BJ (cell line): ENCODE data around the gene UBASH3A. TPM values are rescaled to one million over a fixed set of nuclear protein-coding genes. Genes with fewer than 3 reads are reported as not detected.

ENCODE experiments used
- CTCF ChIA-PET: fragments of 350-600 bp; formaldehyde crosslinking; extraction: SDS; loops from one replicate; lab custom pipeline; 2021; ENCODE audit warnings: antibody characterized with exemption, inconsistent platforms; lab: Yijun Ruan, JAX
- POLR2A ChIA-PET: fragments of 300-600 bp; sonication (Branson Sonifier 250); formaldehyde crosslinking; extraction: SDS; loops from one replicate; lab custom pipeline; 2021; ENCODE audit warnings: antibody characterized with exemption; lab: Charles Lee
- DNase-seq: peaks from one replicate; pipeline ENCODE4 v3.0.0-alpha.2; 2011; ENCODE audit warnings: low read depth
- H3K27me3 ChIP-seq: 2 replicates; pipeline ENCODE4 v1.6.0; 2011; ENCODE audit warnings: low read length; ENCODE audit not compliant: control insufficient read depth, insufficient read depth
- H3K36me3 ChIP-seq: 2 replicates; pipeline ENCODE4 v1.5.1; 2011; ENCODE audit warnings: low read length; ENCODE audit not compliant: control insufficient read depth, insufficient read depth
- H3K4me3 ChIP-seq: 2 replicates; pipeline ENCODE4 v1.5.1; 2011; ENCODE audit warnings: low read depth, mild to moderate bottlenecking, control low read depth, low read length
- polyA plus RNA-seq: library from polyadenylated mRNA; depleted of rRNA; stranded (reverse); fragments of >200 nt; gene quantifications from 2 replicates; pipeline ENCODE4 v1.2.3, GENCODE V29; 2011
- TF ChIP-seq, protein P1 (sequence below): IDR thresholded peaks from 2 replicates; pipeline ENCODE4 v1.5.1; 2011; ENCODE audit warnings: low read depth, mild to moderate bottlenecking, control low read depth, inconsistent platforms, low read length, moderate library complexity; ENCODE audit not compliant: insufficient read depth

Gene UBASH3A
- polyA plus RNA-seq, 1 experiment = not detected

DNA sequence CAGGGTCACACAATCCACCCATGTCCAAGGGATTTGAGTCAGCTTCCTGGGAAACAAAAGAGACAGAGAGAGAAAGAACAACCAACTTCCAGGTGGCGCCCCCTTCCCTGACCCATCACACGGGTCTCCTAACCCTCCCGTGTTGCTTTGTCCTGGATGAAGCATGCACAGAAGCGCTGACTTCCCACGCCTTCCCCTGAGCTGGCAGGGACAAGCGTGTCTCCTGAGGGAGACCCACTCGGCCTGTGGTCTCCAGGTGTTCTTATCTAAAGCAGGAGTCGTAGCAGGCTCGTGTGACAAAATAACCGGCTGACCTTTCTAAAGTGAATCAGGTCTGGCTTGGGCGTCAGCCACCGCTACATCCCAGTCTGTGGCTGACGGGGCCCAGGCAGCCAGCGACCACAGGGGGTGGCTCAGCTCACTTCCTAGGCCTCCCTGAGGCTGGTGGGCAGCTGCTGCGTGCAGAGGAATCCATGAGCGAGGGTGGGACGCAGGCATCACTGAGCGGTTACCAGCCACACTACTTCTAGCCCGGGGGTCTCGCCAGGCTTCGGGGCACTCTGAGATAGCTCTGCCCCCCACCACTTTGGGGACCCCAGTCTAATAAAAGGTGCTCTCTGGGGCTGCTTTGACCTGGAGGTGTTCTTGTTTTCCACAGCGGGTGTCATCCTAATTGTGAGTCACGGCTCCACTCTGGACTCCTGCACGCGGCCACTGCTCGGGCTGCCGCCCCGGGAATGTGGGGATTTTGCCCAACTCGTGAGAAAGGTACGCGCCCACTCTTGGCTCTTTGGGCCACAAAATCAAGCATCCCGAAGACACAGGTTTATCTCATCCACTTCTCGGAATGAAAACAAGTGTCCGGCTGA, 40.4 kb downstream of the UBASH3A start:
- TF ChIP-seq, protein P1, sequence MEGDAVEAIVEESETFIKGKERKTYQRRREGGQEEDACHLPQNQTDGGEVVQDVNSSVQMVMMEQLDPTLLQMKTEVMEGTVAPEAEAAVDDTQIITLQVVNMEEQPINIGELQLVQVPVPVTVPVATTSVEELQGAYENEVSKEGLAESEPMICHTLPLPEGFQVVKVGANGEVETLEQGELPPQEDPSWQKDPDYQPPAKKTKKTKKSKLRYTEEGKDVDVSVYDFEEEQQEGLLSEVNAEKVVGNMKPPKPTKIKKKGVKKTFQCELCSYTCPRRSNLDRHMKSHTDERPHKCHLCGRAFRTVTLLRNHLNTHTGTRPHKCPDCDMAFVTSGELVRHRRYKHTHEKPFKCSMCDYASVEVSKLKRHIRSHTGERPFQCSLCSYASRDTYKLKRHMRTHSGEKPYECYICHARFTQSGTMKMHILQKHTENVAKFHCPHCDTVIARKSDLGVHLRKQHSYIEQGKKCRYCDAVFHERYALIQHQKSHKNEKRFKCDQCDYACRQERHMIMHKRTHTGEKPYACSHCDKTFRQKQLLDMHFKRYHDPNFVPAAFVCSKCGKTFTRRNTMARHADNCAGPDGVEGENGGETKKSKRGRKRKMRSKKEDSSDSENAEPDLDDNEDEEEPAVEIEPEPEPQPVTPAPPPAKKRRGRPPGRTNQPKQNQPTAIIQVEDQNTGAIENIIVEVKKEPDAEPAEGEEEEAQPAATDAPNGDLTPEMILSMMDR = no peak
- POLR2A ChIA-PET = no interaction called here
- no peak for DNase-seq
- H3K27me3 ChIP-seq = no peaks in the 10 kb centered on the region
- H3K36me3 ChIP-seq = no peaks in the 10 kb centered on the region
- CTCF ChIA-PET = no interaction called here
- no peak overlapping the region for H3K4me3 ChIP-seq

DNA sequence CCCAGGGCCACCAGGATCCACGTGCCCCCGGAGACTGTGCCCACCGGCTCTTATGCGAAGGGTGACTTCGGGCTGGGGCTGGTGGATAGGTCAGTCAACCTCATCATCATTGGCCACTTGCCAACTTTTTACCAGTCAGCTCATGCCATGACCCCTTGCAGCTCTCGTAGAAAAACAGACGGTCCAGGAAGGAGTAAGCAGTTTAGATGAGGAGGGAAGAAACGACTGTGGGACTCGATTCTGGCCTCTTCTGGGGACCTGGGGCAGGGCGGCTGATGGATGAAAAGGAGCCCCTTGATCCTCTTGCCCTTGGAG, 41.0 kb downstream of the UBASH3A start:
- H3K36me3 ChIP-seq = no peaks in the 10 kb centered on the region
- H3K27me3 ChIP-seq = no peaks in the 10 kb centered on the region
- TF ChIP-seq, protein P1 = no peak
- no peak for DNase-seq
- ChIA-PET POLR2A (no interaction called here), CTCF (no interaction called here)
- no peak overlapping the region for H3K4me3 ChIP-seq

DNA sequence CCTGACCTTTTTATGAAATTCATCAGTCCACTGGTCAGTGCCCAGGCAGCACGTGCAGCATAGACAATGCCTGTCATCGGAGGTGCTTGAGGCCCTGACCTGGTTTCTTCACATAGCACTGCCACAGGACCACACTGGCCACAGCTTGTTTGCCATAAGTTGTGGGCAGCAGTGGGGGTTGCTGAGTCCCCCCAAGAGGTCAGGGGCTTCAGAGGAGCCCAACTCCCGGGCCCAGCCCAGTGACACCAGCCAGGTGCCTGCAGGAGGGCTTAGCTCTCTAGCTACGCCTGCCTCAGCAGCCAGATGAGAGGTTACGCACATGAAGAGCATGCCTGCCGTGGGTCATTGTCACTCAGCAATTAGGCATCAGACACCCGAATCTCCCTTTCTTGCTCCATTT, 41.6 kb downstream of the UBASH3A start:
- no peak for DNase-seq
- Histone ChIP-seq H3K27me3 (no peaks in the 10 kb centered on the region), H3K4me3 (no peak overlapping the region), H3K36me3 (no peaks in the 10 kb centered on the region)
- POLR2A ChIA-PET = no interaction called here
- CTCF ChIA-PET = no interaction called here
- TF ChIP-seq, protein P1 = no peak

DNA sequence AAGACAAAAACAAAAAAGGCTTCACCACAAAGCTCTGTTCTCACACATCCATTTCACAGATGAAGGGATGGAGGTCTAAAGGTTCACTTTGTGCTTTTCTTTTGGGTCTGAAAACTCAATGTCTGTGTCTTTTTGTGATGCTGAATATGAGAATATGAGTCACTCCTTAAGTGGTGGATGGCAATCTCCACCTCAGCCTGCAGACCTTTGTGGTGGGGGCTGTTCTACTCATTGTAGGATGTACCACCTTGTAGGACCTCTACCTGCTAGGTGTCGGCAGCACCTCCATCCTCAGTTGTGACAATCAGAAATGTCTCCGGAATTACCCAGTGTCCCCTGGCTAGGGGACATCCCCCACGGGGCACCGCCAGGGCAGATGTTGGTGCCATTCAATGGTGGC, 42.8 kb downstream of the UBASH3A start:
- TF ChIP-seq, protein P1 = no peak
- Histone ChIP-seq H3K36me3 (no peaks in the 10 kb centered on the region), H3K27me3 (no peaks in the 10 kb centered on the region), H3K4me3 (no peak overlapping the region)
- CTCF ChIA-PET = no interaction called here
- POLR2A ChIA-PET = no interaction called here
- no peak for DNase-seq

DNA sequence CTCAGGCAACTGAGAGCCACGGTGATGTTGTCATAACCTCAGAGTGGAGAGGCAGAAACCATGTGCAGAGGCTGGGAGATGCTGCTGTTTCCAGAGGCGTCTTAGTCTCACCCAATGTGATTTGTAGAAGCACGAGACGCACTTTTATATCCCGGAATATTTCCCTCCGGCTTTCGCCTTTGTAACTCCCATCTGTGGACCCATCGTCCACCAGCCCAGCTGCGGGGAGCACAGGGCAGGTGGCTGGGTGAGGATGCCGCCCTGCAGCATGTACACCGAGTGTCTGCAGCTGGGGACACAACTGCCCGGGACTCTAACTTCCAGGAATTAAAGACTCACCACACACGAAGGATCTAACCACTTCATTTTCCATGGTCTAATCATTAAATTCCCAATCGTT, 43.5 kb downstream of the UBASH3A start:
- CTCF ChIA-PET = no interaction called here
- no peaks in the 10 kb centered on the region for H3K27me3 ChIP-seq
- POLR2A ChIA-PET = no interaction called here
- TF ChIP-seq, protein P1 = no peak
- no peaks in the 10 kb centered on the region for H3K36me3 ChIP-seq
- no peak for DNase-seq
- H3K4me3 ChIP-seq = no peak overlapping the region
